ENCODE results near the gene GAS7. TPM values are rescaled to one million over a fixed set of nuclear protein-coding genes. Genes with fewer than 3 reads are reported as not detected.

GAS7 gene
- total RNA-seq, 5 donors from 2014 or later (not counting 1 experiment from before 2014, with no cell fraction given), result 0.93 to 10.5 (median 3.8) TPM

DNA sequence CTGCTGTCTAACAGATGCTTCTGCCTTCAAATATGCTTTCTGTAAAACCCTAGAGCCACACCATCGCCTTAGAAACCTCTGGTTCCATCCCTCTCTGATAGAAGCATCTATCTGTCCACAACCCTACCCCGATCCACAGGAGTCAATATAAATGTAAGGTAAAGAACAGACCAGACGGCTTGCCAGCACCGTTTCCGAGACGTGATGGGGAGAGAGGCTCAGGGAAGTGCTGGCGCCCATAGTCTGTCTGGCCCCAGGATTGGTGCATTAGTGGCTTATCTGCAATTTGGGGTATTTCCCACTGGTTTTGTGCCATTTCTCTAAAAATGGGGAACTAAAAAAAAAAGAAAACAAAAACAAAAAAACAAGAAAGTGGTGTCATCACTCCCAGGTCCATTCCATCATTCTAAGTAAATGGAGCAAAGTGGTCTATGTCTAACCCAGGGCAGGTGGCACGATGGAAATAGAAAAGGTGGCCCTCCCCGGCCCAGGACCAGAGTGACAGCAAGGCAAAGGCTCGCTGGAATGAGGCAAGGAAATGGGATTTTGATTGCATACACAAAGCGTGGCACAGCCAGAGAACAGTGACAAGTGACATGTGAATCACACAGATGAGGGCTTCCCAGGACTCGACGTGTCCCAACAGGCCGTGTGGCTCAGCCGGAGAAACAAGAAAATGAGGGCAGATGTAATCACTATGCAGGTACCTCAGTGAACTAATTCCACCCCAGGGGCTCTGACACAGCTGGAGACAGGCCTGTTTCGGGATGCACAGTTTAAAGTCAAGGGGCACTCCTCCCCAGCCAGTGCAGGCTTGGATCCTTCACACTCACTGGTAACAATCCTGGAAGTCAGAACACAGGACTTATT, 125.6 kb downstream of the GAS7 start:
- Histone ChIP-seq H3K9me3 (no peaks in the 10 kb centered on the region), H3K27ac (ENCODE audit: low read length) (no peak overlapping the region), H3K27me3 (replicated peaks in 1 of 2; ENCODE audit: control insufficient read depth in 2 of 2, extremely low read depth in 1 of 2, insufficient read depth in 2 of 2, low read length in 1 of 2) (peaks cover 0 to 3% of the 10 kb centered on the region in 2 experiments), H3K4me3 (ENCODE audit: control insufficient read depth in 1 of 2, extremely low read depth in 1 of 2, low read length in 1 of 2) (no peak overlapping the region), H3K36me3 (ENCODE audit: control insufficient read depth in 2 of 2, extremely low read depth in 1 of 2, insufficient read depth in 1 of 2, low read length in 1 of 2) (no peaks in the 10 kb centered on the region), H3K4me1 (ENCODE audit: control insufficient read depth in 1 of 2, extremely low read depth in 1 of 2, insufficient read depth in 2 of 2, low read length in 2 of 2) (no peaks in the 10 kb centered on the region)
- no peak overlapping the region for H3K4me3 Mint-ChIP-seq
- DNase-seq (no peak), ATAC-seq (replicated peaks in 1 of 4) (no peak)
- ChIA-PET CTCF (no interaction called here), POLR2A (no interaction called here)
- WGBS (ENCODE audit: insufficient coverage), result 92% methylated on average over 9 of the region's 16 CpGs
- peaks cover 0 to 3% (median 0%) of the 10 kb centered on the region in 3 donors for H3K4me1 Mint-ChIP-seq
- peaks cover 4 to 12% (median 7%) of the 10 kb centered on the region in 3 donors for H3K9me3 Mint-ChIP-seq
- H3K27ac Mint-ChIP-seq, result no peak overlapping the region
- peaks cover 8 to 14% of the 10 kb centered on the region in 2 donors for H3K27me3 Mint-ChIP-seq
- no peaks in the 10 kb centered on the region for H3K36me3 Mint-ChIP-seq

- no peaks in the 10 kb centered on the region for H3K36me3 Mint-ChIP-seq
- H3K4me1 ChIP-seq (ENCODE audit: control insufficient read depth in 1 of 2, extremely low read depth in 1 of 2, insufficient read depth in 2 of 2, low read length in 2 of 2), result no peaks in the 10 kb centered on the region
- H3K27ac ChIP-seq (ENCODE audit: low read length), result no peak overlapping the region
- no peaks in the 10 kb centered on the region for H3K36me3 ChIP-seq (ENCODE audit: control insufficient read depth in 2 of 2, extremely low read depth in 1 of 2, insufficient read depth in 1 of 2, low read length in 1 of 2)
- H3K9me3 ChIP-seq, result no peaks in the 10 kb centered on the region
- ChIA-PET CTCF (no interaction called here), POLR2A (no interaction called here)
- WGBS (ENCODE audit: insufficient coverage), result 100% methylated on average over 1 of the region's 4 CpGs
- peaks cover 0 to 3% of the 10 kb centered on the region in 2 experiments for H3K27me3 ChIP-seq (replicated peaks in 1 of 2; ENCODE audit: control insufficient read depth in 2 of 2, extremely low read depth in 1 of 2, insufficient read depth in 2 of 2, low read length in 1 of 2)
- ATAC-seq (replicated peaks in 1 of 4) (no peak), DNase-seq (no peak)
- H3K4me3 Mint-ChIP-seq, result no peak overlapping the region
- no peak overlapping the region for H3K4me3 ChIP-seq (ENCODE audit: control insufficient read depth in 1 of 2, extremely low read depth in 1 of 2, low read length in 1 of 2)
- no peaks in the 10 kb centered on the region for H3K4me1 Mint-ChIP-seq
- H3K9me3 Mint-ChIP-seq, result peaks cover 0 to 5% (median 3%) of the 10 kb centered on the region in 3 donors
- no peak overlapping the region for H3K27ac Mint-ChIP-seq
- H3K27me3 Mint-ChIP-seq, result peaks cover 8 to 14% of the 10 kb centered on the region in 2 donors
Observed at GRCh38 chr17:10072086-10072485, 126.3 kb downstream of the GAS7 start.

GRCh38 chr17:10071141-10071540, 127.3 kb downstream of the GAS7 start:
- Mint-ChIP-seq H3K4me3 (no peak overlapping the region), H3K27me3 (peaks cover 8 to 14% of the 10 kb centered on the region in 2 donors), H3K27ac (no peak overlapping the region), H3K36me3 (no peaks in the 10 kb centered on the region), H3K9me3 (peaks cover 0 to 5% (median 0%) of the 10 kb centered on the region in 3 donors), H3K4me1 (no peaks in the 10 kb centered on the region)
- no peak for ATAC-seq (replicated peaks in 1 of 4)
- Histone ChIP-seq H3K4me3 (ENCODE audit: control insufficient read depth in 1 of 2, extremely low read depth in 1 of 2, low read length in 1 of 2) (no peak overlapping the region), H3K9me3 (no peaks in the 10 kb centered on the region), H3K4me1 (ENCODE audit: control insufficient read depth in 1 of 2, extremely low read depth in 1 of 2, insufficient read depth in 2 of 2, low read length in 2 of 2) (no peaks in the 10 kb centered on the region), H3K27me3 (replicated peaks in 1 of 2; ENCODE audit: control insufficient read depth in 2 of 2, extremely low read depth in 1 of 2, insufficient read depth in 2 of 2, low read length in 1 of 2) (peaks cover 0 to 3% of the 10 kb centered on the region in 2 experiments), H3K36me3 (ENCODE audit: control insufficient read depth in 2 of 2, extremely low read depth in 1 of 2, insufficient read depth in 1 of 2, low read length in 1 of 2) (no peaks in the 10 kb centered on the region), H3K27ac (ENCODE audit: low read length) (no peak overlapping the region)
- no CpG with 5 or more reads among the region's 6 CpGs for WGBS (ENCODE audit: insufficient coverage)
- no peak for DNase-seq
- ChIA-PET POLR2A (no interaction called here), CTCF (no interaction called here)

- no peaks in the 10 kb centered on the region for H3K9me3 ChIP-seq
- ATAC-seq (replicated peaks in 1 of 4), result no peak
Observed at GRCh38 chr17:10070690-10071089, 127.7 kb downstream of the GAS7 start.

GRCh38 chr17:10069301-10069700, 129.1 kb downstream of the GAS7 start:
- WGBS (ENCODE audit: insufficient coverage), result 100% methylated on average over 1 of the region's 5 CpGs
- POLR2A ChIA-PET, result no interaction called here
- no peak overlapping the region for H3K27ac Mint-ChIP-seq
- Histone ChIP-seq H3K4me1 (ENCODE audit: control insufficient read depth in 1 of 2, extremely low read depth in 1 of 2, insufficient read depth in 2 of 2, low read length in 2 of 2) (no peaks in the 10 kb centered on the region), H3K27ac (ENCODE audit: low read length) (no peak overlapping the region), H3K36me3 (ENCODE audit: control insufficient read depth in 2 of 2, extremely low read depth in 1 of 2, insufficient read depth in 1 of 2, low read length in 1 of 2) (no peaks in the 10 kb centered on the region), H3K9me3 (no peaks in the 10 kb centered on the region), H3K27me3 (replicated peaks in 1 of 2; ENCODE audit: control insufficient read depth in 2 of 2, extremely low read depth in 1 of 2, insufficient read depth in 2 of 2, low read length in 1 of 2) (peaks cover 0 to 3% of the 10 kb centered on the region in 2 experiments), H3K4me3 (ENCODE audit: control insufficient read depth in 1 of 2, extremely low read depth in 1 of 2, low read length in 1 of 2) (no peak overlapping the region)
- no peaks in the 10 kb centered on the region for H3K4me1 Mint-ChIP-seq
- H3K36me3 Mint-ChIP-seq, result no peaks in the 10 kb centered on the region
- peaks cover 5 to 11% (median 8%) of the 10 kb centered on the region in 3 donors for H3K9me3 Mint-ChIP-seq
- peaks cover 8 to 12% of the 10 kb centered on the region in 2 donors for H3K27me3 Mint-ChIP-seq
- DNase-seq (no peak), ATAC-seq (replicated peaks in 1 of 4) (no peak)
- H3K4me3 Mint-ChIP-seq, result no peak overlapping the region
- CTCF ChIA-PET, result interaction anchor here in 1 of 2 donors (0.6 kb wide), 1 partner anchor 549 kb away, joined by 3 read pairs; no protein-coding TSS in a partner anchor

More at GRCh38 chr17:10070690-10071089, 127.7 kb downstream of the GAS7 start:
- H3K9me3 Mint-ChIP-seq, result peaks cover under 1 to 6% (median 2%) of the 10 kb centered on the region in 3 donors
- no peaks in the 10 kb centered on the region for H3K36me3 Mint-ChIP-seq
- Histone ChIP-seq H3K27ac (ENCODE audit: low read length) (no peak overlapping the region), H3K36me3 (ENCODE audit: control insufficient read depth in 2 of 2, extremely low read depth in 1 of 2, insufficient read depth in 1 of 2, low read length in 1 of 2) (no peaks in the 10 kb centered on the region), H3K4me1 (ENCODE audit: control insufficient read depth in 1 of 2, extremely low read depth in 1 of 2, insufficient read depth in 2 of 2, low read length in 2 of 2) (no peaks in the 10 kb centered on the region), H3K27me3 (replicated peaks in 1 of 2; ENCODE audit: control insufficient read depth in 2 of 2, extremely low read depth in 1 of 2, insufficient read depth in 2 of 2, low read length in 1 of 2) (peaks cover 0 to 3% of the 10 kb centered on the region in 2 experiments), H3K4me3 (ENCODE audit: control insufficient read depth in 1 of 2, extremely low read depth in 1 of 2, low read length in 1 of 2) (no peak overlapping the region)
- no CpG with 5 or more reads among the region's 3 CpGs for WGBS (ENCODE audit: insufficient coverage)
- POLR2A ChIA-PET, result no interaction called here
- H3K27me3 Mint-ChIP-seq, result peaks cover 8 to 14% of the 10 kb centered on the region in 2 donors
- CTCF ChIA-PET, result no interaction called here
- no peak for DNase-seq
- no peak overlapping the region for H3K27ac Mint-ChIP-seq
- no peaks in the 10 kb centered on the region for H3K4me1 Mint-ChIP-seq
- H3K4me3 Mint-ChIP-seq, result no peak overlapping the region

DNA sequence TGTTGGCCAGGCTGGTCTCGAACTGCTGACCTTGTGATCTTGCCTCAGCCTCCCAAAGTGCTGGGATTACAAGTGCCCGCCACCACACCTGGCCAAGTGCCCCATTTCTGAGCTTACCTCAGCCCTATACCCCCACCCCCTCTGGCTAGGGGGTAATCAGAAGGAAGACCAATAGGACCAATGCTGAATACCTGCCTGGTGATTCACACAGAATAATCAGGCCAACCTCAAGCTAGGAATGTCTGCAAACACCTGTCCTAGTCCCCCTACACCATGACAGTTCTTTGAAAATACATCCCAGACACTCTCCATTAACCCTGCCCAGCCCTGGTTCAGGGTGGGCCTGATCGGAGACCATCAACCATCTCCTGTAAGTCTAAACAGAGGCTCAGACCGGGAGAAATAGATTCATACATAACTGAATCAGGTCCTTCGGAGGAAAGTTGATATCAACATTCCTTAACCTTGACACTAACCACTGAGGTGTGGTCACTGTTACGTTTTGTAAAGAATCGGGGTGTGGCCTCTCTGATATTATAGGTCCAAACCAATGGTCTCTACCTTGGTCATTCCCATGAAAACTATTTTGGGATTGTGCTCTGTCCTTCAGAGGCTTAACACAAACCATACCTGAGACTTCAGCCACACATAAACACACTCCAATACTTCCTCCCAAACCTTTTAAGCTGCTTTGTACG, 130.8 kb downstream of the GAS7 start:
- Histone ChIP-seq H3K4me3 (ENCODE audit: control insufficient read depth in 1 of 2, extremely low read depth in 1 of 2, low read length in 1 of 2) (no peak overlapping the region), H3K4me1 (ENCODE audit: control insufficient read depth in 1 of 2, extremely low read depth in 1 of 2, insufficient read depth in 2 of 2, low read length in 2 of 2) (peaks cover 8 to 17% of the 10 kb centered on the region in 2 experiments), H3K36me3 (ENCODE audit: control insufficient read depth in 2 of 2, extremely low read depth in 1 of 2, insufficient read depth in 1 of 2, low read length in 1 of 2) (no peaks in the 10 kb centered on the region), H3K27ac (ENCODE audit: low read length) (no peak overlapping the region), H3K27me3 (replicated peaks in 1 of 2; ENCODE audit: control insufficient read depth in 2 of 2, extremely low read depth in 1 of 2, insufficient read depth in 2 of 2, low read length in 1 of 2) (peaks cover 0 to 3% of the 10 kb centered on the region in 2 experiments), H3K9me3 (no peaks in the 10 kb centered on the region)
- POLR2A ChIA-PET, result interaction anchor here in 1 of 2 donors (0.5 kb wide), 1 partner anchor 67 kb away, joined by 3 read pairs; no protein-coding TSS in a partner anchor
- Mint-ChIP-seq H3K4me3 (no peak overlapping the region), H3K27ac (no peak overlapping the region), H3K9me3 (peaks cover 5 to 11% (median 6%) of the 10 kb centered on the region in 3 donors), H3K27me3 (peaks cover 4% of the 10 kb centered on the region in 2 donors), H3K4me1 (peaks cover 4 to 15% (median 8%) of the 10 kb centered on the region in 3 donors), H3K36me3 (no peaks in the 10 kb centered on the region)
- WGBS (ENCODE audit: insufficient coverage), result 73% methylated on average over 4 of the region's 8 CpGs
- DNase-seq (no peak), ATAC-seq (replicated peaks in 1 of 4) (no peak)
- CTCF ChIA-PET, result no interaction called here
